GM13976 (cell line): ENCODE results near the gene SLC25A34.

Experiments
- DNase-seq: peaks from one replicate; pipeline ENCODE4 v3.0.0; 2012; ENCODE audit warnings: low spot score
- in situ Hi-C: fragments of 300-500 bp; cut with MboI; formaldehyde crosslinking; loops from one replicate; pipeline ENCODE4 v1.12.0; 2022; ENCODE audit warnings: low sequenced_read_pairs, mixed read lengths, inconsistent platforms; ENCODE audit not compliant: unreplicated experiment
- TF ChIP-seq, protein P1 (sequence below): IDR thresholded peaks from 2 replicates; pipeline ENCODE4 v1.5.1; 2012; ENCODE audit warnings: borderline replicate concordance, mild to moderate bottlenecking; ENCODE audit not compliant: insufficient read depth; ENCODE audit errors: extremely low read depth, missing control alignments, control extremely low read depth

The SLC25A34 gene

GRCh38 chr1:15704526-15705183 lies 31.4 kb upstream of the SLC25A34 start:
- in situ Hi-C loops = no loop called here

DNA sequence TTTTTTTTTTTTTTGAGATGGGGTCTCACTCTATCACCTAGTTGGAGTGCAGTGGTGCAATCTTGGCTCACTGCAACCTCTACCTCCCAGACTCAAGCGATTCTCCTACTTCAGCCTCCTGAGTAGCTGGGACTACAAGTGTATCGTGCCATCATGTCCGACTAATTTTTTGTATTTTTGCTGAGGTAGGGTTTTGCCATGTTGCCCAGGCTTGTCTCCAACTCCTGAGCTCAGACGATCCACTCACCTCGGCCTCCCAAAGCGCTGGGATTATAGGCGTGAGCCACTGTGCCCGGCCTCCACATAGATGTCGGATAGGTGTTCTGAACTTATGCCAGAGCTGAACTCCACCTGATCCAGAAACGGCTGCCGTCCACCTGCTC lies 30.9 kb upstream of the SLC25A34 start:
- in situ Hi-C loops = no loop called here
- DNase-seq = no peak
- TF ChIP-seq, protein P1, sequence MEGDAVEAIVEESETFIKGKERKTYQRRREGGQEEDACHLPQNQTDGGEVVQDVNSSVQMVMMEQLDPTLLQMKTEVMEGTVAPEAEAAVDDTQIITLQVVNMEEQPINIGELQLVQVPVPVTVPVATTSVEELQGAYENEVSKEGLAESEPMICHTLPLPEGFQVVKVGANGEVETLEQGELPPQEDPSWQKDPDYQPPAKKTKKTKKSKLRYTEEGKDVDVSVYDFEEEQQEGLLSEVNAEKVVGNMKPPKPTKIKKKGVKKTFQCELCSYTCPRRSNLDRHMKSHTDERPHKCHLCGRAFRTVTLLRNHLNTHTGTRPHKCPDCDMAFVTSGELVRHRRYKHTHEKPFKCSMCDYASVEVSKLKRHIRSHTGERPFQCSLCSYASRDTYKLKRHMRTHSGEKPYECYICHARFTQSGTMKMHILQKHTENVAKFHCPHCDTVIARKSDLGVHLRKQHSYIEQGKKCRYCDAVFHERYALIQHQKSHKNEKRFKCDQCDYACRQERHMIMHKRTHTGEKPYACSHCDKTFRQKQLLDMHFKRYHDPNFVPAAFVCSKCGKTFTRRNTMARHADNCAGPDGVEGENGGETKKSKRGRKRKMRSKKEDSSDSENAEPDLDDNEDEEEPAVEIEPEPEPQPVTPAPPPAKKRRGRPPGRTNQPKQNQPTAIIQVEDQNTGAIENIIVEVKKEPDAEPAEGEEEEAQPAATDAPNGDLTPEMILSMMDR = no peak

More at GRCh38 chr1:15704526-15705183, 31.4 kb upstream of the SLC25A34 start:
- DNase-seq = no peak
- TF ChIP-seq, protein P1 = no peak

- in situ Hi-C loops = no loop called here
- no peak for DNase-seq
Observed at GRCh38 chr1:15706751-15707150, 29.3 kb upstream of the SLC25A34 start.

GRCh38 chr1:15707239-15707925 lies 28.7 kb upstream of the SLC25A34 start:
- no peak for DNase-seq
- in situ Hi-C loops = no loop called here
- TF ChIP-seq, protein P1 = no peak

More at GRCh38 chr1:15706751-15707150, 29.3 kb upstream of the SLC25A34 start:
- TF ChIP-seq, protein P1 = no peak

- in situ Hi-C loops = no loop called here
- DNase-seq = no peak
- TF ChIP-seq, protein P1 = no peak
Observed at GRCh38 chr1:15708486-15709137, 27.4 kb upstream of the SLC25A34 start.

DNA sequence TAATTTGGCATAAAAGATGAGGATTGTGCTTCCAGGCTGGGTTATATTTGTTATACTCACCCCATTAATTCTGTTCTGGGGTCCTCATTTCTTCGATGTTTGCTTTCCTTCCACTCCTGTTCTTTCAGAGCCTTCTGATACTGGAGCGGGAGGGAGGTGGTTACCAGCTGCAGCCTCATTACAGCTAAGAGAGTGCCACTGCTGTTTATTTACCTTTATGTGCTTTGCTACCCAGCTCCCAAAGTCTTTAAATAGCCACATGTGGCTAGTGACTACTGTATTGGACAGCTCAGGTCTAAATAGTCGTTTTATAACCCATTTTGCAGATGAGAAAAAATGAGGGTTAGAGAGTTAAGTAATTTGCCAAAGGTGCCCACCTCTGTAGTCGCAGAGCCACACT lies 26.8 kb upstream of the SLC25A34 start:
- no peak for DNase-seq

More for the DNA sequence above, 26.8 kb upstream of the SLC25A34 start:
- TF ChIP-seq, protein P1 = no peak
- in situ Hi-C loops = no loop called here
